ENCODE results near the gene CST2.
"Not testable (repeated sequence)": the region's sequence is repeated elsewhere in the genome, so short reads cannot be mapped to it uniquely, and the experiment has no call there.

CST2 gene, protein sequence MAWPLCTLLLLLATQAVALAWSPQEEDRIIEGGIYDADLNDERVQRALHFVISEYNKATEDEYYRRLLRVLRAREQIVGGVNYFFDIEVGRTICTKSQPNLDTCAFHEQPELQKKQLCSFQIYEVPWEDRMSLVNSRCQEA

DNA sequence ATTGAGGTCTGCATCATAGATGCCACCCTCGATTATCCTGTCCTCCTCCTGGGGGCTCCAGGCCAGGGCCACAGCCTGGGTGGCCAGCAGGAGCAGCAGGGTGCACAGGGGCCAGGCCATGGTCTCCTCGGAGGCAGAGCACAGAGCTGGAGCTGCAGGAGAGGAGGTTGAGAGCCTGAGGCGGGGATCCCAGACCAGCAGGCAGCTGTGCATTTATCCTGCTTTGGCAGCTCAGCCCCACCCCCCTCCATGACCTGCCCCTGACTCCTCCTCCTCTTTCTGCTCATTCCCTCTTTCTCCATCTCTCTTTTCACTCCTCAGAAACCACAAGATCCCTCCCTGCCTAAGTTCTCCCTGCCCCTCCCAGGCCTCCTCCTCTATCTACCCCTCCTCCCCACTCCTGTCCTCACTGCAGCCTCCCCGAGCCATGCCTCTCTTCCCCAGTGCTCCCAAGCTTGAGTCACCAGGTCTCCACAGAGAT lies at the start of gene CST2:
TSS of gene CST2 (minus strand) at position 189 of the 481 bp plus-strand sequence. CDS start at position 120, 69 bp downstream.
- DNase-seq (ENCODE audit: low spot score): no peak

DNA sequence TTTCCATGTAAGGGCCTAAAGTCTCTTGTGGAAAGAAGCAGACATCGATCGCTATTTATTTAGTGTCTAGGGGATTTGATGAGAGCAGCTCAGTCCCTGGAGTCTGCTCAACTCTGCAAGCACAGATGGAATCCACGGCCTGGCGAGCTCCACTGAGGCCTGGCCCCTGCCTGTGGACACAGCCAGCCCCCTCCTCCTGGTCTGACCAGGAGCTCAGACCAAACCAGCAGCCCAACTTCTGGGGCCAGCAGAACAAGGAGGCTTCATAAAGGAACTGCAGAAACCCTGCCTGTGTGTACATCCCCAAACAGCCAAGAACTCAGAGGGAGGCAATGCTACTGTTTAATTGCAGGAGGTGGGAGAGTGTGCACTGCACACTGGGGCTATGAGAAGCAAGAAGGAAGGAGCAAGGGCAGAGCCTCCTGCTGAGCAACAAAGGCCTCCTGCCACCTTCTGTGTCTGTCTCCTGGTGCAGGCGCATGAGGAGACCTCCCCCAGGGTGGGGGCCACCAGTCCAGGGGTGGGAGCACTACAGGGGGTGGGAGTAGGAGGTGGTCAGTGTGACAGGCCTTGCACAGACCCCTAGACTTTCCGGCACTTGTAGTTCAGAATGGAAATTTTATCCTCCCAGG lies 49.2 kb upstream of the CST2 start:
- DNase-seq (ENCODE audit: low spot score): no peak

DNA sequence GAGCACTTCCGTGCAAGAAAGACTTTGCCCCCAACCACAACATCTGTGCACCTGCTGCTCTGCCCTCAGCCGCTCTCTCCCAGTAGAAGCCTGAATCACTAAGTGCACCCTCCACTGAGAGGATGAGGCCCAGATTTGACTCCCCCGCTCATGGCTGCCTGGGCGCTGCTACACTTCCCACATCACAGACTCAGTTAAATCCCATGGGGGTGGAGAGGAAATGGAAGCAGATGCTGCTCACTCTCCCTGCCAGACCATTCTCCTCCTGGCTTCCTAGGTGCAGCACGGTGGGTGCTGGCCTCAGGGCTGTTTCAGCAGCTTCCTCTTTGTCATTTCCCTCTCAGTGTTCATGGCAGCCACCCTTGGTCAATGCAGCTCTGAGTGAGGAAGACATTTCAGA lies 48.2 kb upstream of the CST2 start:
- peak; percentile 30 for DNase-seq (ENCODE audit: low spot score)

DNA sequence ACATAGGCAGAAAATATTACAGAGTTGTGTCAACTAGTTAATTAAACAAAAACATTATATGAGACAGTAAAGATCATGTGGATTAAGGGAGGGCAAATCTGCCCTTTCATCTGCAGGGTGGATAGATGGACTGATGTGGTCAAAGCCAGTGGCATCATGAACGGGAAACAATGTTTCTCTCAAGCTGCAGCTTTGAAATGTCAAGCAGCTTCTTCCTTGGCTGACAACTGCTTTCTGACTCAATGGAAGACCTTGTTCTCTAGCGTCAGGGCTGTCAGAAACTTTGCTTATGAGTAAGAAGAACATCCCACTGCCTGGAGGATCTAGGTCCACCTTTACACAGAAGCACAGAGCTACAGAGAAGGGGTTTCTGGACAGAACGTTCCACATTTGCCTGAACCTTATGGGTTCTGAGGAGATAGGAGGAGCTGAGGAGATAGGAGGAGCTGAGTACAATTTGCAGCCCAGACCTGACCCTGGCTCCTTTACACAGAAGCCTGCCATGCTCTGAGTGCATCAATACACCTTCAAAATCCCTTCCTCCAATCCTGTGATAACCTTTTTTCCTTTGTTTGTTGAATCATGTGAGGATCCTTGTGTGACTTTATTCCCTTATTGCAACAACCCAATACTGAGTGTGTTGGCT lies 47.0 kb upstream of the CST2 start:
- no peak for DNase-seq (ENCODE audit: low spot score)

DNA sequence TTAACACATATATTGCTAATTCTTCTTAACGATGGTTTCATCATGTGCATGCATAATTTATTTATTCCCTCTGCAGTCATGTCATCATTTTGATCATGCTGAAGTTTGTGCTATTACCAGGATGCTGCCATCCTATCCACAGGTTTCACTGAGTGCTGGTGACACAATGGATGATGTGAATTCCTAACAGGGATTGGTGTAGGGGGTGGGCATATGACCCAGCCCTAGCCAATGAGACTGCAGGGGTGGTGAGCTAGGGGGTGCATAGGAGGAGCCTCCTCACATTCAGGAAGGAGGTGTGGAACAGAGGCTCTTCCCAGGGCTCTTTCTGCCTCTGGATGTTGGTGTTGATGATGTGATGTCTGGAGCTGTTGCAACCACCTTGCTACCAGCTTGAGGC lies 45.5 kb upstream of the CST2 start:
- DNase-seq (ENCODE audit: low spot score): no peak

DNA sequence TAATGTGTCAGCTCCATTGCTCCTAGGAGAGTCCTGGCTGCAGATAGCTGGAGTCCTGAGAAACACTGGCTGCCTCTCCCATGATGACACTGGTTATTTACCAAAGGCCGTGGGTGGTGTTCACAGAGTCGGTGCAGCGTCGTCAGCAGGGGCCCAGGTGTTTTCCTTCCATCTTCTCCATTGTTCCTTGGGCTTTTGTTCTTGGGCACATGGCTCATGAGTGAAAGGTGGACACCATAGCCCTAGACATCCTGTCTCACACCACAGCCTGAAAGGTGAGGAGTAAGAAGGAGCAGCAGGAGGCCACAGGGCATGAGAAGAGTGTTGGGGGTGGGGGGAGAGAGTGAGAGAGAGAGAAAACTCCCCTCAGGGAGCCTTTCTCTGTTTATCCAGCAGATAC lies 43.9 kb upstream of the CST2 start:
- DNase-seq (ENCODE audit: low spot score): no peak

DNA sequence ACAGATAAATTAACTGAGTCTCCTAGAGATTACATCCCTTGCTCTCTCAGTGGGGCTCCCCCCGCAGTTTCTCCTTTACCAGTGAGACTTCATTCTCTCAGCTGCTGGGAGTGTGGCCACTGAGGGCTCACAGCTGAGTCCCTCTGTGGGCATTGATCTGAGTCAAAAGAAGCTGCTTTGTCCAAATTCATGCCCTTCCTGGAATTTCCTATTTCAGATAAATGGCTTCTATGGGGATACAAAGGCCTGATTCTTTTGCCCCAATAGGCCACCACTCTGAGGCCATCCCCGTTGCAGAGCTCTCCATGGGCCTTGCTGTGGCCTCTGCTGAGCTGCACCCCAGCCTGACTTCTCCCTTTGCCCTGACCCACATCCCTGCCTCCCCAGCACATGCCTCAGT lies 43.0 kb upstream of the CST2 start:
- DNase-seq (ENCODE audit: low spot score): no peak

DNA sequence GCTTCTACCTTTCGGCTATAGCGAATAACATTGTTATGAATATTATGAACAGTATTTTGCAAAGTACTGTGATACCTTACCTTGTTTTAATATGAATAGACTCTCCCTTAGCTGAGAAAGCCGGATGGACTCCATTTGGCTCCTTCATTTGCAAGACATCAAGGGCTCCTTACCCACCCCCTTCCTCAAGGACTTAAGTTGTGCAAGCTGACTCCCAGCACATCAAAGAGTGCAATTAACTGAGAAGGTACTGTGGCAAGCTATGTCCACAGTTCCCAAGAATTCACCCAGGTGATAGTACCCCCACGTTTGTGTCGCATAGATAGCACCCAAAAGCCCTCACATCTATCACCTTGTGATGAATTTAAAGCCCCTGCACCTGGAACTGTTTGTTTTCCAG lies 41.8 kb upstream of the CST2 start:
- DNase-seq (ENCODE audit: low spot score): no peak

DNA sequence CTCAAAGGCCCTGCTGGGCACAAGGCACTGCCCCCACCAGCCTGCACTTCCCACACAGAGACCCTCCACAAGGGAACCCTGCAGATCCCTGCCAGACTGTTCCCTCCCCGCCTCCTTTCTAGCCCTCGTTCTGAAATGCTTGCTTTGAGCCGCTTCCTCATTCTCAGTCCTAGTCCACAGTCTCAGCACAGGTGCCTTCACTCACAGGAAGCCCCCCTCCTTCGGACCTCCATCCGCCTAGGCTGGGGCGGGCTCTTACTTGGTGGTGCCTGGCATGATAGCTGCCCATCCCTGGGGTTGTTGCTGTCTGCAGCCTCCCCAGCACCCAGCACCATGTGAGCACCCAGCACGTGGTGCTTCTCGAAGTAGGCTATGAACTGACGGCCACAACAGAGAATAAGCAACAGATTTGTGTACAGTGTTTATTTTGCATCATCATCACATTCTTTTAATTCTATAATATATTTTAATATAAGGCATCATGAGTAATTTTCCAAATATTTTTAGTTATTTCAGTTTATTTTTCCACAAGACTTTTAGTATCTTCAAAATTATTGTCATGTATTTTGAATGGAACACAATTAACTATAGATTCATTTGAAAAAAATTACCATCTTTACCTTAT lies 40.7 kb upstream of the CST2 start:
- DNase-seq (ENCODE audit: low spot score): no peak

DNA sequence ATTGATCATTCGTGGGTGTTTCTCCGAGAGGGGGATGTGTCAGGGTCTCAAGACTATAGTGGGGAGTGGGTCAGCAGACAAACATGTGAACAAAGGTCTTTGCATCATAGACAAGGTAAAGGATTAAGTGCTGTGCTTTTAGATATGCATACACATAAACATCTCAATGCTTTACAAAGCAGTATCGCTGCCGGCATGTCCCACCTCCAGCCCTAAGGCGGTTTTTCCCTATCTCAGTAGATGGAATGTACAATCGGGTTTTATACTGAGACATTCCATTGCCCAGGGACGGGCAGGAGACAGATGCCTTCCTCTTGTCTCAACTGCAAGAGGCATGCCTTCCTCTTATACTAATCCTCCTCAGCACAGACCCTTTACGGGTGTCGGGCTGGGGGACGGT lies 34.2 kb upstream of the CST2 start:
- DNase-seq (ENCODE audit: low spot score): not testable (repeated sequence)

DNA sequence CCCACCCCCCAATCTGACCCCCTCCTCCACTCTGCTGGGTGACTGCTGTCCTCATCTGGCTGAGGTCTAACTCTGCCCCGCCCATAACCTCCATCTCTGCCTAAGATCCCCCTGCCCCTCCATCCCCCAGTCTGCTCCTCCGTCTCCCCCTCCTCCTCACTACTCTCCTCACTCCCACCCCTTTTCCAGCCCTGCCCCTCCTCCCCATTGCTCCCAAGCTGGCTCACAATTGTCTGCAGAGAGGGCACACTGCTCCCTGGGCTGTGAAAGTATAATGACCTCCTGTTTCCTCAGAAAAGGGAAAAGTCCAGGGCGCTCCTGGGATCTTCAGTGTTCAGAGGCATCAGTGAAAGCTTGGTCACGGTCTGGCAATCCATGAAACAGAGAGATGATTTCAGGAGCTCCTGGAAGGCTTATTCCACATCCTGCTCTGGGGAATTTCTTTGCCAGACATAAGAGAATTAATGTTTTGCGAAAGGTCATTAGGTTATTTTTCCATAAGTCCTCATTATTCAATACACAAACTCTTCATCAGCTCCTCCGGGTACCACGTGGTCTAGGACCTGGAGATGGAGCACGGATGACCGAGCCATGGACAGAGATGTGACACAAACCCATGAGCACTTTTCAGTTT lies 31.6 kb upstream of the CST2 start:
- no peak for DNase-seq (ENCODE audit: low spot score)

DNA sequence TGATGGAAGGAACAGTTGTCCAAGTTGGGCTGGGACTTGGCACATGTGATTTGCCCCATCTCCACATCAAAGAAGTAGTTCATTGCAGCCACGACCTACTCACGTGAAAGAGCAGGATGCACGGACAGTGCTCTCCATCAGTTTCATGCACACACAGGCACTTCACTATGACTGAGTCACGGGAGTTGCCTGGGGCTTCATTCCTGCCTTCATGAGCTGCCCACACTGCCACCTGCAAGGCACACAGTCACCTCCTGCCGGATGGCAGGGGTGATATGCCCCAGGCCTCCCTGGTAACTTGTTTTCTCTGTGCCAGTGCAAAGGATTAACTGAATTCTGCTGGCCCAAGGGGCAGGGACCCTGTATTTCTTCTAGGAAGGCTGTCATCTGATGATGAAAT lies 30.2 kb upstream of the CST2 start:
- DNase-seq (ENCODE audit: low spot score): no peak

DNA sequence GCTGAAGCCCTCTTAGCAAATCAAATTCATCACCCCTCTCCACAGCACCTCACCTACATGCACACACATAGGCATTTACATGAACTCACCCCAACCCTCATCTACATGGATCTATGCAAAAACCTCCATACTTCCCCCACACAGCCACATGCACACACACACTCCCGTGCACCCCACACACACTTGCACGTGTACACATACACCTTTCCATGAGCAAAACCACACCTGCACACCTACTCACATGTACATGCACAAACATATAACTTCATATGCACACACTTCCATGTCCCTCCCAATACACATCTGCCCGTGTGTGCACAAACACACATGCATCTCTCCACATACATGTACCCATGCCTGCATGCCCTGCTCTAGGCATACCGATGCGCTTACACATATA lies 29.7 kb upstream of the CST2 start:
- DNase-seq (ENCODE audit: low spot score): no peak

DNA sequence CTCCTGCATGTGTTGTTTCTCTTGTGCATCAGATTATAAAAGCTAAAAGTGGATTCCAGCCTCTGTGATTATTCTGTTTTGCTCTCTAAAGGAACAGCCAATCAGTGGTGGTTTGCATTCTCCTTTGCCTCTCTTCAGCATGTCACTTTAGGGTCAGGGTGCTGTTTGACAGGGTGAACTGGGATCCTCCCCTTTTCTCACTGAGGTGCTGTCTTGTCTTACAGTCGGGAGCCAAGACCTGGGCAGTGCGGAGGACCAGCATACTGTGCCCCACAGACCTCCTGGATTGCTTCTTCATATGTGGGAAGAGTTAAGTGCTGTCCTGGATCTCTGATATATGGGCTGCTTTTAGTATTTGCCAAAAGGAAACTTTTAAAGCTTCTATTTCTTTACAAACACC lies 15.2 kb upstream of the CST2 start:
- no peak for DNase-seq (ENCODE audit: low spot score)

DNA sequence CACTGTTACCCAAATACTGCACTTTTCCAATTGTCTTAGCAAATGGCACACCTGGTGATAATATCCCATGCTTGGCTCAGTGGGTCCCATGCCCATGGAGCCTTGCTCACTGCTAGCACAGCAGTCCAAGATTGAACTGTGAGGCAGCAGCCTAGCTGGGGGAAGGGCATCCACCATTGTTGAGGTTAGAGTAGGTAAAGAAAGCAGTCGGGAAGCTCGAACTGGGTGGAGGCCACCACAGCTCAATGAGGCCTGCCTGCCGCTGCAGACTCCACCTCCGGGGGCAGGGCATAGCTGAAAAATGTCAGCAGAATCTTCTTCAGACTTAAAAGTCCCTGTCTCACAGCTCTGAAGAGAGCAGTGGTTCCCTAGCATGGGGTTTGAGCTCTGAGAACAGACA lies 9.2 kb upstream of the CST2 start:
- no peak for DNase-seq (ENCODE audit: low spot score)

DNA sequence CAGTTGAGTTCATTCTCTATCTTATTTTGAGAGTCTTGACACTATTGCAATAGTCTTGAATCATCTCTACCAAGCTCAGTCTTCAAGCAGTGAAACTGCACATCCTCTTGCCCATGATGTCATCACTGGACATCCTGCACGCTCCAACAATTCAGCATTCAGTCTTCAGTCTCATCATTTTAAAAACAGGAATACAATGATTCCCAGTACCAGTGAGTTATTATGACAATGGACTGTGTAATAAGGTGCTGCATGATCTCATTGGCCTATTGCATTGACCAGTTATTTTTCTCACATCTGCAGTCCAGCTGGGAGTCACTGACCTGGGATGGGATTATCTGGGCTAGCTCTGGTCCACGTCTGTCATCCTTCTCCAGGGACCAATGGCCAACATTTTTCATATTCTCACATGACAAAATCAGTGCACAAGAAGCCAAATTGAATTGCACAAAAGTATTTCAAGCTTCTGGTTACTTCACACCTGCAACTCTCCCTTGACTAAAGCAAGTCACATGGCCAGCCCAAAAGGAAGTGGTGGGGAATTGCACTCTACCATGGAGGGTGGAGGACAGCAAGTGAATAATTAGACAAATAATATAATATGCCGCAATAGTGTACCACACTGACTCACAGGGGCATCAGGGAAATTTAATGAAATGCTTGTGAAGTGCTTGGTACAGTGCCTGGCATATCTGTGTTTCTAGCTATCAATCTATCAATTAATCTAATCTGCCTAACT lies 6.4 kb upstream of the CST2 start:
- DNase-seq (ENCODE audit: low spot score): no peak

DNA sequence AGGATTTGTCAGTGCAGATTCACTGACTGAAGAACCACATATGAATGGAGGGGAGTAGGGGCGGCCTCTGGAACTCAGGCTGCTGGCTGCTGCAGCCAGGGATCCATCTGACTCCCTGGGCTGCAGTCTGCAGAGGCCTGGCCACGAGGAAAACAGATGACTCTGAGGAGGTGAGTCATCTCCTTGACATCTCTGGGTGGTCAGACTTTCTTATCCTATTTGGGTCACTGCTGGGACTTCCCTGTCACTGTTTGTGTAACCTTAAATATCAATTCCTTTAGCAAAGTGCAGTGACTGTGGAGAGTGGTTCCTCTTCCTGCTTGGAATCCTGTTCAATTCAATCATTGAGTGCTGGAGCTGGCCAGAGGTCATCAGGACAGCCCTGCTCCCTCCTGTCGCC lies 5.4 kb upstream of the CST2 start:
- DNase-seq (ENCODE audit: low spot score): not testable (repeated sequence)

DNA sequence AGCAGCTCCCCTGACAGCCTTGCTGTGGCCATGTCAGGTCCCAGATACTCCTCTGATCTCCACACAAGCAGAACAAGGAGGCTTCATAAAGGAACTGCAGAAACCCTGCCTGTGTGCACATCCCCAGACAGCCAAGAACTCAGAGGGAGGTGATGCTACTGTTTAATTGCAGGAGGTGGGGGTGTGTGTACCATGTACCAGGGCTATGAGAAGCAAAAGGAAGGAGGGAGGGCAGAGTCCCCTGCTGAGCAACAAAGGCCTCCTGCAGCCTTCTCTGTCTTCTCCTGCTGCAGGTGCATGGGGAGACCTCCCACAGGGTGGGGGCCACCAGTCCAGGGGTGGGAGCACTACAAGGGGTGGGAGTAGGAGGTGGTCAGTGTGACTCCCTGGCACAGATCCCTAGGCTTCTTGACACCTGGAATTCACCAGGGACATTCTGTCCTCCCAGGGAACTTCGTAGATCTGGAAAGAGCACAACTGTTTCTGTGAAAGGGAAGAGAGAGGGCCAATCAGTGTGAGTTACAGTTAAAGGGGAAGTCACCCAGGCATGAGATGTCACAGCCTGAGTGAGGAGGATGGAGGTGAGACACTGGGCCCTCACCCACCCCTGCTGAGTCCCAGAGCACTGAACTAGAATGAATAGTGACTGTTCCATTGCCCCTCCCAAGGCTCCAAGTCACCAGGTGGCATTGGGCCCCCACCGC lies 2.8 kb downstream of the CST2 start:
- no peak for DNase-seq (ENCODE audit: low spot score)

DNA sequence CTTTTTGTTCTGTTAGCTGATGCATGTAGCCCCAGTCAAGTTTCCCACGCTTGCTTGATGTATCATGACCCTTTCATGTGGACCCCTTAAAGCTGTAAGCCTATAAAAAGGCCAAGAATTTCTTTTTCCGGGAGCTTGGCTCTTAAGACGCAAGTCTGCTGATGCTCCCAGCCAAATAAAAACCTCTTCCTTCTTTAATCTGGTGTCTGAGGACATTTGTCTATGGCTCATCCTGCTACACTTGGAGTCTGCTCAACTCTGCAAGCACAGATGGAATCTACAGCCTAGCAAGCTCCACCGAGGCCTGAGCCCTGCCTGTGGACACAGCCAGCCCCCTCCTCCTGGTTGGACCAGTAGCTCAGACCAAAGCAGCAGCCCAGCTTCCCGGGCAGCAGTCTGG lies 3.4 kb downstream of the CST2 start:
- DNase-seq (ENCODE audit: low spot score): no peak

DNA sequence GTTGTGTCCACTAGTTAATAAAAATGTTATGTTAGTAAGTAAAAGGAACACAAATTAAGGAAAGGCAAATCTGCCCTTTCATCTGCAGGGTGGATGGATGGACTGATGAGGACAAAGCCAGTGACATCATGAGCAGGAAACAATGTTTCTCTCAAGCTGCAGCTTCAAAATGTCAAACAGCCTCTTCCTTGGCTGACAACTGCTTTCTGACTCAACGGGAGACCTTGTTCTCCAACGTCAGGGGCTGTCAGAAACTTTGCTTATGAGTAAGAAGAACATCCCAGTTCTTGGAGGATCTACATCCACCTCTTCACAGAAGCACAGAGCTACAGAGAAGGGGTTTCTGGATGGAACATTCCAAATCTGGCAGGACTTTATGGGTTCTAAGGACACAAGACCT lies 6.0 kb downstream of the CST2 start:
- no peak for DNase-seq (ENCODE audit: low spot score)

DNA sequence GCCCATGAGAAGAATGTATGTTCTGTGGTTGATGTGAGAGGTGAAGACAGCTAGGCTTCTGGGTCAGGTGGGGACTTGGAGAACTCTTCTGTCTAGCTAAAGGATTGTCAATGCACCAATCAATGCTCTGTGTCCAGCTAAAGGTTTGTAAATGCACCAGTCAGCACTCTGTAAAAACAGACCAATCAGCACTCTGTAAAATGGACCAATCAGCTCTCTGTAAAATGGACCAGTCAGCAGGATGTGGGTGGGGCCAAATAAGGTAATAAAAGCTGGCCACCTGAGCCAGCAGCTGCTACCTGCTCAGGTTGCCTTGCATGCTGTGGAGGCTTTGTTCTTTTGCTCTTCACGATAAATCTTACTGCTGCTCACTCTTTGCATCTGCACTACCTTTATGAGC lies 15.0 kb downstream of the CST2 start:
- not testable (repeated sequence) for DNase-seq (ENCODE audit: low spot score)
